GM21528 (cell line): ENCODE results near the gene CLRN2.

ENCODE experiments used
- ATAC-seq: cut with Tn5 transposase; IDR thresholded peaks from one replicate; pipeline ENCODE4 v1.9.1; 2021; ENCODE audit warnings: mild to moderate bottlenecking, moderate library complexity; ENCODE audit not compliant: unreplicated experiment, low FRiP score

Gene CLRN2

GRCh38 chr4:17514865-17515264 is at the start of gene CLRN2:
Gene CLRN2 (plus strand): TSS chr4:17515165. CDS start chr4:17515267, 102 bp downstream.
- no peak for ATAC-seq

GRCh38 chr4:17468619-17469221 is 46.2 kb upstream of the CLRN2 start:
- ATAC-seq = no peak

- ATAC-seq = no peak
Observed at GRCh38 chr4:17469931-17470674, 44.9 kb upstream of the CLRN2 start.

GRCh38 chr4:17475481-17475880 is 39.5 kb upstream of the CLRN2 start:
- no peak for ATAC-seq

GRCh38 chr4:17476853-17477252 is 38.1 kb upstream of the CLRN2 start:
- no peak for ATAC-seq

- no peak for ATAC-seq
Observed at GRCh38 chr4:17477774-17478472, 37.0 kb upstream of the CLRN2 start.

- no peak for ATAC-seq
Observed at GRCh38 chr4:17480210-17480927, 34.6 kb upstream of the CLRN2 start.

- ATAC-seq = no peak
Observed at GRCh38 chr4:17480955-17481354, 34.0 kb upstream of the CLRN2 start.

- ATAC-seq = no peak
Observed at GRCh38 chr4:17482716-17483115, 32.2 kb upstream of the CLRN2 start.

GRCh38 chr4:17489123-17489522 is 25.8 kb upstream of the CLRN2 start:
- no peak for ATAC-seq

- ATAC-seq = no peak
Observed at GRCh38 chr4:17489721-17490120, 25.2 kb upstream of the CLRN2 start.

- ATAC-seq = no peak
Observed at GRCh38 chr4:17490575-17491059, 24.3 kb upstream of the CLRN2 start.

GRCh38 chr4:17491196-17491595 is 23.8 kb upstream of the CLRN2 start:
- no peak for ATAC-seq

- no peak for ATAC-seq
Observed at GRCh38 chr4:17492058-17492741, 22.8 kb upstream of the CLRN2 start.

GRCh38 chr4:17492876-17493275 is 22.1 kb upstream of the CLRN2 start:
- no peak for ATAC-seq

GRCh38 chr4:17493619-17494018 is 21.3 kb upstream of the CLRN2 start:
- no peak for ATAC-seq

GRCh38 chr4:17494258-17495190 is 20.4 kb upstream of the CLRN2 start:
- no peak for ATAC-seq

GRCh38 chr4:17497890-17498523 is 17.0 kb upstream of the CLRN2 start:
- no peak for ATAC-seq

- ATAC-seq = no peak
Observed at GRCh38 chr4:17500574-17500973, 14.4 kb upstream of the CLRN2 start.
